ENCODE data around the gene SMS. TPM values are rescaled to one million over a fixed set of nuclear protein-coding genes. Genes with fewer than 3 reads are reported as not detected.

The SMS gene
- total RNA-seq, 1 experiment from 2014 or later, result 173 TPM

- TF ChIP-seq, protein P1, sequence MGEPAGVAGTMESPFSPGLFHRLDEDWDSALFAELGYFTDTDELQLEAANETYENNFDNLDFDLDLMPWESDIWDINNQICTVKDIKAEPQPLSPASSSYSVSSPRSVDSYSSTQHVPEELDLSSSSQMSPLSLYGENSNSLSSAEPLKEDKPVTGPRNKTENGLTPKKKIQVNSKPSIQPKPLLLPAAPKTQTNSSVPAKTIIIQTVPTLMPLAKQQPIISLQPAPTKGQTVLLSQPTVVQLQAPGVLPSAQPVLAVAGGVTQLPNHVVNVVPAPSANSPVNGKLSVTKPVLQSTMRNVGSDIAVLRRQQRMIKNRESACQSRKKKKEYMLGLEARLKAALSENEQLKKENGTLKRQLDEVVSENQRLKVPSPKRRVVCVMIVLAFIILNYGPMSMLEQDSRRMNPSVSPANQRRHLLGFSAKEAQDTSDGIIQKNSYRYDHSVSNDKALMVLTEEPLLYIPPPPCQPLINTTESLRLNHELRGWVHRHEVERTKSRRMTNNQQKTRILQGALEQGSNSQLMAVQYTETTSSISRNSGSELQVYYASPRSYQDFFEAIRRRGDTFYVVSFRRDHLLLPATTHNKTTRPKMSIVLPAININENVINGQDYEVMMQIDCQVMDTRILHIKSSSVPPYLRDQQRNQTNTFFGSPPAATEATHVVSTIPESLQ (CRISPR knock-in tag; IDR thresholded peaks at IDR 0.05), result no peak
- TF ChIP-seq FOXP4 (CRISPR knock-in tag; IDR thresholded peaks at IDR 0.05), result peak; percentile 23; the same call in 1 of the 2 replicates
- TF ChIP-seq, protein P2, sequence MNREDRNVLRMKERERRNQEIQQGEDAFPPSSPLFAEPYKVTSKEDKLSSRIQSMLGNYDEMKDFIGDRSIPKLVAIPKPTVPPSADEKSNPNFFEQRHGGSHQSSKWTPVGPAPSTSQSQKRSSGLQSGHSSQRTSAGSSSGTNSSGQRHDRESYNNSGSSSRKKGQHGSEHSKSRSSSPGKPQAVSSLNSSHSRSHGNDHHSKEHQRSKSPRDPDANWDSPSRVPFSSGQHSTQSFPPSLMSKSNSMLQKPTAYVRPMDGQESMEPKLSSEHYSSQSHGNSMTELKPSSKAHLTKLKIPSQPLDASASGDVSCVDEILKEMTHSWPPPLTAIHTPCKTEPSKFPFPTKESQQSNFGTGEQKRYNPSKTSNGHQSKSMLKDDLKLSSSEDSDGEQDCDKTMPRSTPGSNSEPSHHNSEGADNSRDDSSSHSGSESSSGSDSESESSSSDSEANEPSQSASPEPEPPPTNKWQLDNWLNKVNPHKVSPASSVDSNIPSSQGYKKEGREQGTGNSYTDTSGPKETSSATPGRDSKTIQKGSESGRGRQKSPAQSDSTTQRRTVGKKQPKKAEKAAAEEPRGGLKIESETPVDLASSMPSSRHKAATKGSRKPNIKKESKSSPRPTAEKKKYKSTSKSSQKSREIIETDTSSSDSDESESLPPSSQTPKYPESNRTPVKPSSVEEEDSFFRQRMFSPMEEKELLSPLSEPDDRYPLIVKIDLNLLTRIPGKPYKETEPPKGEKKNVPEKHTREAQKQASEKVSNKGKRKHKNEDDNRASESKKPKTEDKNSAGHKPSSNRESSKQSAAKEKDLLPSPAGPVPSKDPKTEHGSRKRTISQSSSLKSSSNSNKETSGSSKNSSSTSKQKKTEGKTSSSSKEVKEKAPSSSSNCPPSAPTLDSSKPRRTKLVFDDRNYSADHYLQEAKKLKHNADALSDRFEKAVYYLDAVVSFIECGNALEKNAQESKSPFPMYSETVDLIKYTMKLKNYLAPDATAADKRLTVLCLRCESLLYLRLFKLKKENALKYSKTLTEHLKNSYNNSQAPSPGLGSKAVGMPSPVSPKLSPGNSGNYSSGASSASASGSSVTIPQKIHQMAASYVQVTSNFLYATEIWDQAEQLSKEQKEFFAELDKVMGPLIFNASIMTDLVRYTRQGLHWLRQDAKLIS (CRISPR knock-in tag; IDR thresholded peaks at IDR 0.05; ENCODE audit: borderline replicate concordance), result no peak
- TF ChIP-seq, protein P3, sequence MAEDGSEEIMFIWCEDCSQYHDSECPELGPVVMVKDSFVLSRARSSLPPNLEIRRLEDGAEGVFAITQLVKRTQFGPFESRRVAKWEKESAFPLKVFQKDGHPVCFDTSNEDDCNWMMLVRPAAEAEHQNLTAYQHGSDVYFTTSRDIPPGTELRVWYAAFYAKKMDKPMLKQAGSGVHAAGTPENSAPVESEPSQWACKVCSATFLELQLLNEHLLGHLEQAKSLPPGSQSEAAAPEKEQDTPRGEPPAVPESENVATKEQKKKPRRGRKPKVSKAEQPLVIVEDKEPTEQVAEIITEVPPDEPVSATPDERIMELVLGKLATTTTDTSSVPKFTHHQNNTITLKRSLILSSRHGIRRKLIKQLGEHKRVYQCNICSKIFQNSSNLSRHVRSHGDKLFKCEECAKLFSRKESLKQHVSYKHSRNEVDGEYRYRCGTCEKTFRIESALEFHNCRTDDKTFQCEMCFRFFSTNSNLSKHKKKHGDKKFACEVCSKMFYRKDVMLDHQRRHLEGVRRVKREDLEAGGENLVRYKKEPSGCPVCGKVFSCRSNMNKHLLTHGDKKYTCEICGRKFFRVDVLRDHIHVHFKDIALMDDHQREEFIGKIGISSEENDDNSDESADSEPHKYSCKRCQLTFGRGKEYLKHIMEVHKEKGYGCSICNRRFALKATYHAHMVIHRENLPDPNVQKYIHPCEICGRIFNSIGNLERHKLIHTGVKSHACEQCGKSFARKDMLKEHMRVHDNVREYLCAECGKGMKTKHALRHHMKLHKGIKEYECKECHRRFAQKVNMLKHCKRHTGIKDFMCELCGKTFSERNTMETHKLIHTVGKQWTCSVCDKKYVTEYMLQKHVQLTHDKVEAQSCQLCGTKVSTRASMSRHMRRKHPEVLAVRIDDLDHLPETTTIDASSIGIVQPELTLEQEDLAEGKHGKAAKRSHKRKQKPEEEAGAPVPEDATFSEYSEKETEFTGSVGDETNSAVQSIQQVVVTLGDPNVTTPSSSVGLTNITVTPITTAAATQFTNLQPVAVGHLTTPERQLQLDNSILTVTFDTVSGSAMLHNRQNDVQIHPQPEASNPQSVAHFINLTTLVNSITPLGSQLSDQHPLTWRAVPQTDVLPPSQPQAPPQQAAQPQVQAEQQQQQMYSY (CRISPR knock-in tag; IDR thresholded peaks at IDR 0.05), result no peak
- TF ChIP-seq SOX15 (CRISPR knock-in tag; IDR thresholded peaks at IDR 0.05), result no peak
- no peak for TF ChIP-seq ATF2 (CRISPR knock-in tag; IDR thresholded peaks at IDR 0.05; ENCODE audit: borderline replicate concordance, low read depth)
- peak; percentile 60; the same call in 1 of the 2 replicates for TF ChIP-seq MAX (CRISPR knock-in tag; IDR thresholded peaks at IDR 0.05)
- TF ChIP-seq, protein P4, sequence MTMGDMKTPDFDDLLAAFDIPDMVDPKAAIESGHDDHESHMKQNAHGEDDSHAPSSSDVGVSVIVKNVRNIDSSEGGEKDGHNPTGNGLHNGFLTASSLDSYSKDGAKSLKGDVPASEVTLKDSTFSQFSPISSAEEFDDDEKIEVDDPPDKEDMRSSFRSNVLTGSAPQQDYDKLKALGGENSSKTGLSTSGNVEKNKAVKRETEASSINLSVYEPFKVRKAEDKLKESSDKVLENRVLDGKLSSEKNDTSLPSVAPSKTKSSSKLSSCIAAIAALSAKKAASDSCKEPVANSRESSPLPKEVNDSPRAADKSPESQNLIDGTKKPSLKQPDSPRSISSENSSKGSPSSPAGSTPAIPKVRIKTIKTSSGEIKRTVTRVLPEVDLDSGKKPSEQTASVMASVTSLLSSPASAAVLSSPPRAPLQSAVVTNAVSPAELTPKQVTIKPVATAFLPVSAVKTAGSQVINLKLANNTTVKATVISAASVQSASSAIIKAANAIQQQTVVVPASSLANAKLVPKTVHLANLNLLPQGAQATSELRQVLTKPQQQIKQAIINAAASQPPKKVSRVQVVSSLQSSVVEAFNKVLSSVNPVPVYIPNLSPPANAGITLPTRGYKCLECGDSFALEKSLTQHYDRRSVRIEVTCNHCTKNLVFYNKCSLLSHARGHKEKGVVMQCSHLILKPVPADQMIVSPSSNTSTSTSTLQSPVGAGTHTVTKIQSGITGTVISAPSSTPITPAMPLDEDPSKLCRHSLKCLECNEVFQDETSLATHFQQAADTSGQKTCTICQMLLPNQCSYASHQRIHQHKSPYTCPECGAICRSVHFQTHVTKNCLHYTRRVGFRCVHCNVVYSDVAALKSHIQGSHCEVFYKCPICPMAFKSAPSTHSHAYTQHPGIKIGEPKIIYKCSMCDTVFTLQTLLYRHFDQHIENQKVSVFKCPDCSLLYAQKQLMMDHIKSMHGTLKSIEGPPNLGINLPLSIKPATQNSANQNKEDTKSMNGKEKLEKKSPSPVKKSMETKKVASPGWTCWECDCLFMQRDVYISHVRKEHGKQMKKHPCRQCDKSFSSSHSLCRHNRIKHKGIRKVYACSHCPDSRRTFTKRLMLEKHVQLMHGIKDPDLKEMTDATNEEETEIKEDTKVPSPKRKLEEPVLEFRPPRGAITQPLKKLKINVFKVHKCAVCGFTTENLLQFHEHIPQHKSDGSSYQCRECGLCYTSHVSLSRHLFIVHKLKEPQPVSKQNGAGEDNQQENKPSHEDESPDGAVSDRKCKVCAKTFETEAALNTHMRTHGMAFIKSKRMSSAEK (CRISPR knock-in tag; IDR thresholded peaks at IDR 0.05; ENCODE audit: borderline replicate concordance), result no peak
- TF ChIP-seq TCF7 (CRISPR knock-in tag; IDR thresholded peaks at IDR 0.05; ENCODE audit: low read depth), result no peak
- no peak; the same call in 1 of the 2 replicates for TF ChIP-seq ZNF423 (CRISPR knock-in tag; IDR thresholded peaks at IDR 0.05)
- 0 out of 2 replicates have a peak, but pooled peaks have one; percentile 7 for TF ChIP-seq TEAD1 (CRISPR knock-in tag; IDR thresholded peaks at IDR 0.05)
- TF ChIP-seq, protein P5, sequence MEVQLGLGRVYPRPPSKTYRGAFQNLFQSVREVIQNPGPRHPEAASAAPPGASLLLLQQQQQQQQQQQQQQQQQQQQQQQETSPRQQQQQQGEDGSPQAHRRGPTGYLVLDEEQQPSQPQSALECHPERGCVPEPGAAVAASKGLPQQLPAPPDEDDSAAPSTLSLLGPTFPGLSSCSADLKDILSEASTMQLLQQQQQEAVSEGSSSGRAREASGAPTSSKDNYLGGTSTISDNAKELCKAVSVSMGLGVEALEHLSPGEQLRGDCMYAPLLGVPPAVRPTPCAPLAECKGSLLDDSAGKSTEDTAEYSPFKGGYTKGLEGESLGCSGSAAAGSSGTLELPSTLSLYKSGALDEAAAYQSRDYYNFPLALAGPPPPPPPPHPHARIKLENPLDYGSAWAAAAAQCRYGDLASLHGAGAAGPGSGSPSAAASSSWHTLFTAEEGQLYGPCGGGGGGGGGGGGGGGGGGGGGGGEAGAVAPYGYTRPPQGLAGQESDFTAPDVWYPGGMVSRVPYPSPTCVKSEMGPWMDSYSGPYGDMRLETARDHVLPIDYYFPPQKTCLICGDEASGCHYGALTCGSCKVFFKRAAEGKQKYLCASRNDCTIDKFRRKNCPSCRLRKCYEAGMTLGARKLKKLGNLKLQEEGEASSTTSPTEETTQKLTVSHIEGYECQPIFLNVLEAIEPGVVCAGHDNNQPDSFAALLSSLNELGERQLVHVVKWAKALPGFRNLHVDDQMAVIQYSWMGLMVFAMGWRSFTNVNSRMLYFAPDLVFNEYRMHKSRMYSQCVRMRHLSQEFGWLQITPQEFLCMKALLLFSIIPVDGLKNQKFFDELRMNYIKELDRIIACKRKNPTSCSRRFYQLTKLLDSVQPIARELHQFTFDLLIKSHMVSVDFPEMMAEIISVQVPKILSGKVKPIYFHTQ (CRISPR knock-in tag; IDR thresholded peaks at IDR 0.05), result no peak
- no peak for TF ChIP-seq CDX4 (CRISPR knock-in tag; IDR thresholded peaks at IDR 0.05; ENCODE audit: borderline replicate concordance)
- no peak for TF ChIP-seq ZNF138 (CRISPR knock-in tag; conservative IDR thresholded peaks at IDR 0.05)
These were observed at the start of gene SMS (continued) for GRCh38 chrX:21940356-21940829.

Measured in WTC11 (cell line).